HG03066 (cell line): ENCODE results near the gene C10orf53.

Experiments
- ATAC-seq: cut with Tn5 transposase; IDR thresholded peaks from one replicate; pipeline ENCODE4 v1.9.1; 2021; ENCODE audit warnings: low read depth; ENCODE audit not compliant: unreplicated experiment

Gene C10orf53, protein sequence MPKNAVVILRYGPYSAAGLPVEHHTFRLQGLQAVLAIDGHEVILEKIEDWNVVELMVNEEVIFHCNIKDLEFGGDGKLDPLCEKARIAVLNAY

GRCh38 chr10:49679480-49679893 lies at the start of gene C10orf53:
Gene C10orf53, plus strand, starts transcription at chr10:49679651. Its CDS starts 47 bp downstream, at chr10:49679698.
- no peak for ATAC-seq

DNA sequence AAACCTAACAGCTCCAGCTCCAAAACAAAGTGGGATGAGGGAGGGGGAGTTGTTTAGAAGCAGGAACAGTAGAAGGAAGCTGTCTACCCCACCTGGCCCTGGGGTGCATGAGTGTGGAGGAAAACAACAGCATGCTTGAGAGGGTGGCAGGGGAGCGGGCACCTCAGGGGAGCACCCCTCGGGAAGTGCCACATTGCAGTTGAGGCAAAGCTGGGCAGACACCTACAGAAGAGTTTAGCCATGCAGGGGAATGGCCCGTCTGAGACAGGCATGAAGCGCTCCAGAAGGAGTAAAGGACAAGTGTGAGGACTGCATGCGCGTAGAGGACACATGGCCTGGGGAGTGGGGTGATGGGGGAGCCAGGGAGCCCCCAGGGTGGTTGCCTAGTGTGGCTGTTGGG lies 47.5 kb upstream of the C10orf53 start:
- ATAC-seq: no peak

- no peak for ATAC-seq
Observed at GRCh38 chr10:49632406-49633317, 46.8 kb upstream of the C10orf53 start.

GRCh38 chr10:49633327-49634068 lies 46.0 kb upstream of the C10orf53 start:
- ATAC-seq: no peak

- no peak for ATAC-seq
Observed at GRCh38 chr10:49634069-49634660, 45.3 kb upstream of the C10orf53 start.

DNA sequence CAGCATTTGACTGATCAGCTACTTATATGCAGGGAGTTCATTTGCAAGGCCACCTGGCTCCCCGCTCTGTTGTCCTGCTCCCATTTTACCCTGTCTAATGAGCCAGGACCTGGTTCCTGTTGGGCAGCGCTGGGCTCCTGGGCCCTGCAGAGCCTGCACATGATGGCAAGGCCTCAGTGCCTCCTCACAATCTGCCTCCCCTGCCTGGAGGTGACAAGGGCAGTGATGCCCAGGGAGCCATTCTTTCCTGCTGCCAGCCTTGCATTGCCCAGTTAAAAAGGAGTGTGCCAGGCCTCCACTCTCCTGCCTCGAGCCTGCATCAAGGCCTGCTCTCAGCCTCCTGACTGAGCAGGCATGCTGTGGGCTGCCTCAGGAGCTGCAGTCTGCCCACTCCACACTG lies 37.1 kb upstream of the C10orf53 start:
- no peak for ATAC-seq

DNA sequence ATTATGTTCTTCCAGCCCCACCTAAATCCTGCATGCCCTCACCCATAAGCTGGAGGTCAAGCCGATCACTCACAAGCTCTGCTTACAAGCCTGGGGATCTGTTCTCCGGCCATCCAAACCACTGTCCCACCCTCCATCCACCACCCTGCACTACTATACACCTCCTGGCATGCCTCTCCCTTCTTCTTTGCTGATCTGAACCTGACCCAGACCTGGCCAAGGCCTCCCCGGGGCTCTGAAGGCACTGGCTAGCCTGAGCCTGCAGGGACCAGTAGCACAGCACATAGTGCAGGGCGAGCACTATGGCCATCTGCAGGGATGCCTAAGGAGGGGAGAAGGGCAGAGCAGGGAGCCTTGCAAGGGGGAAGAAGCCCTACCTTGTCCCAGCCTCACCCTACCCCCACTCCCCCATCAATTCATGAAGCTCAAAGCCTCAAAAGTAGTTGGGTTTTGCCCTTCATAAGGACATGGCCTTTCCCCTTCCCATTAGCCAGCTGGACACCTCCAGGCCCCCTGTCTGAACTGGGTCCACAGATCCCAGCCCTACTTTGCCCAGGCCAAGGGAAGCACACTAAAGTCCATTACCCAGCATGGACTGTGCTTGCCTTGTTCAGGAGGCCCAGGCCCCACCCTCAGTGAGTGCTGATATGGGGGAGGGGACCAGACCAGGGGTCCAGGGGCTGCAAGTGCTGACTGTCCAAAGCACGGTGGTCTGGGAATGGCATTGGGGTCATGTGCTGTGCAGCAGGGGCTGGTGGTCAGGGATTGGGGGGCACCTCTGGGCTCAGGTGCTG lies 36.0 kb upstream of the C10orf53 start:
- no peak for ATAC-seq

GRCh38 chr10:49644035-49644646 lies 35.3 kb upstream of the C10orf53 start:
- no peak for ATAC-seq

GRCh38 chr10:49645417-49645816 lies 34.0 kb upstream of the C10orf53 start:
- ATAC-seq: no peak

- ATAC-seq: no peak
Observed at GRCh38 chr10:49645871-49646870, 33.3 kb upstream of the C10orf53 start.

- no peak for ATAC-seq
Observed at GRCh38 chr10:49647554-49647953, 31.9 kb upstream of the C10orf53 start.

DNA sequence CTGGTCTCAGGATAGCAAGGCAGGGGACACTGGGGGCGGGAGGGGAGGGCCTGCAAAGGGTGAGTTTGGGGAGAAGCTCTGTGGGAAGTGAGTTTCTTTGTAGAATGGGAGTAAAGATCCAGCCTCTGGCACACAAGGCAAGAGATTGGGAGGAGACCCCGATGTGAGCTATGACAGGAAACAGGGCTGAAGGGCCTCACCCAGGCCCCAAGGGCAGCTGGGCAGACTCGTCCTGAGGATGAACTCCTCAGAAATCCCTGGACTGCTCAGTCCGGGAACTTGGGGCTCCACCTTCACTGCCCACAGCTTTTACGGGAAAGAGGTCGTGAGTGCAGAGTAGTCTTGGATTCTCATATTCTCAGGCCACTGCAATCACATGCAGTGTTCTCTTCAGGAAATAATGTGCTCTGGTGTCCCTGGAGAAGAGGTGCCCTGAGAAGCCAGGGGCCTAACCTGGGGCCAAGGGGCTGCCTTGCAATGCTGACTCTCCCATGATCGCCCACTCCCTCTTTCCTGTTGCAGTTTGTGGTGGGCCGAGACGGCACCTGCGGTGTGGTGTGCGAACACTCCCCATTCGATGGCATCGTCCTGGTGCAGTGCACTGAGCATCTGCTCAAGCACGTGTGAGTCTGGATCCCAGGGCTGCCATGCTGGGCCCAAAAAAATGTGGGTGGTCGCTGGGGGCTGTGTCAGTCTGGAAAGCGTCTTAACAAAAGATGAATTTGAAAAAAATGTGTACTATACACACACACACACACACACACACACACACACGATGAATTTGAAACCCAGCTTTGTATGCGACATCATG lies 31.3 kb upstream of the C10orf53 start:
- no peak for ATAC-seq

DNA sequence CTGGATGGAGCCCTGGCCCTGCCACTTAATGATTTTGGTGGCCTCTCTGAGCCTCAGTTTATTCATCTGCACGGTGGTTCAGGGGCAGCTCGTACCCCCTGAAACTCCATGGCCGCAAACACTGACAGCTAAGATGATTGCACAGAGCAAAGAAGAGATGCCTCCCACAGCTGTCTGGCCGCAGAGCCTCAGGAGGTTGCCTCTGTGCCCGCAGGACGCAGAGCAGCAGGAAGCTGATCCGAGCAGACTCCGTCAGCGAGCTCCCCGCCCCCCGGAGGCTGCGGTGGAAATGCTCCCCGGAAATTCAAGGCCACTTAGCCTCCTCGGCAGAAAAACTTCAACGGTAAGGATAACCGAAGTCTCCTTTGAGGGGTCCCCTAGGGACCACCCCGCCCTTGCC lies 30.2 kb upstream of the C10orf53 start:
- no peak for ATAC-seq

- no peak for ATAC-seq
Observed at GRCh38 chr10:49649936-49650723, 29.3 kb upstream of the C10orf53 start.

- ATAC-seq: no peak
Observed at GRCh38 chr10:49650724-49651034, 28.8 kb upstream of the C10orf53 start.

DNA sequence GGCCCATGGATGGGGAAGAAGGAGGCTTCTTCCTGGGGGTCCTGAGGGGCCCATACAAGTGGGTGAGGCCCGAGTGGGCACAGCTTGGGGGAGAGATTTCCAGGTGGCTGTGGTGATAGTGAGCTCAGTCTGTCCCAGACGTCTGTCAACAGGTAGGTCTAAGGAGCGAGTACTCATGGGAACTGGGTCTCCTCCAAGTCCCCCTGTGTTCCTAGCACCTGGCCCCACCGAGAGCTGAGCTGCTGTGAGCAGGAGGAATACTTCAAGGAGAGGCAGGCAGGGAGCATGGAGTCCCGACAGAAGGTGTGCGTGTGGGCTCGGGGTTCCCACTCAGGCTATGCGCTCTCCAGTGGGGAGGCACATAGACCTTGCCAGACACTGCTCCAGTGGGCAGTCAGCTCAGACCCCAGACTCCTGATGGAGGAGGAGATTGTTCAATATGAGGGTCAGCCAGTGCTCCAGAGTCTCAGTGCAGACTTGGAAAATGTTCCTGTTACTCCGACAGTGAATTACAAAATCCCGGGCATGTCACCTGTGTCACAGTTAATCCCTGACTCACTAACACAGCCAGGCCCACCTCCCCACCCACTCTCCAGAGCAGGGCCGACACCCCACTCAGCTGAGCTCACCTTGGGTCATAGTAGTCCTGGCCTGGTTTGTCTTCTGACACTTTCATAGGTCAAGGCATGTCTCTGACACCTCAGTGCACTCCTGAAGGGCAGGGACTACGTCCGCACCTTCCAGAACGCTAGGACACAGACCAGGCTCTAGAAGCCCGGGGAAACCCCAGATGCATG lies 28.2 kb upstream of the C10orf53 start:
- no peak for ATAC-seq
